ENCODE data around the gene IFI30. TPM values are rescaled to one million over a fixed set of nuclear protein-coding genes. Genes with fewer than 3 reads are reported as not detected.
"Not testable (repeated sequence)": the region's sequence is repeated elsewhere in the genome, so short reads cannot be mapped to it uniquely, and the experiment has no call there.

The IFI30 gene
- total and polyA plus RNA-seq, 9 donors, result 0.17 to 5.0 (median 0.76) TPM; not detected in 2

DNA sequence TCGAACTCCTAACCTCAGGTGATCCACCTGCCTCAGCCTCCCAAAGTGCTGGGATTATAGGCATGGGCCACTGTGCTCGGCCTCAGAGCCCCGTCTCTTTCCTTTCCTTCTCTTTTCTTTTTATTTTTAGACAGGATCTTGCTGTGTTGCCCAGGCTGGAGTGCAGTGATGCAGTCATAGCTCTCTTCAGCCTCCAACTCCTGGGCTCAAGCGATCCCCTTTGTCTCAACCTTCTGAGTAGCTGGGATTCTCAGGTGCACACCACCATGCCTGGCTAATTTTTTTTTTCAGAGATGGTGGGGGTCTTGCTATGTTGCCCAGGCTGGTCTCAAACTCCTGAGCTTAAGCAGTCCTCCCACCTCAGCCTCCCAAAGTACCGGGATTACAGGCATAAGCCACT, 36.3 kb downstream of the IFI30 start:
- not testable (repeated sequence) for H3K27ac ChIP-seq (ENCODE audit: low read length); H3K9me3 ChIP-seq (replicated peaks; ENCODE audit: control insufficient read depth, low read depth, low read length); H3K36me3 ChIP-seq (ENCODE audit: control insufficient read depth, insufficient read depth, low read length); DNase-seq; H3K4me1 ChIP-seq (ENCODE audit: control insufficient read depth, insufficient read depth, low read length); H3K4me3 ChIP-seq (ENCODE audit: low read length)
- peaks cover 12% of the 10 kb centered on the region for H3K27me3 ChIP-seq (ENCODE audit: control insufficient read depth, insufficient read depth, low read length)
- 85% methylated on average over 2 of the region's 5 CpGs for WGBS (ENCODE audit: insufficient coverage)

GRCh38 chr19:18211683-18212082, 38.1 kb downstream of the IFI30 start:
- H3K4me3 ChIP-seq (ENCODE audit: low read length), result no peak overlapping the region
- H3K27me3 ChIP-seq (ENCODE audit: control insufficient read depth, insufficient read depth, low read length), result peaks cover 12% of the 10 kb centered on the region
- DNase-seq, result no peak
- no peaks in the 10 kb centered on the region for H3K36me3 ChIP-seq (ENCODE audit: control insufficient read depth, insufficient read depth, low read length)
- no peak overlapping the region for H3K27ac ChIP-seq (ENCODE audit: low read length)
- 81% methylated on average over 14 of the region's 14 CpGs for WGBS (ENCODE audit: insufficient coverage)
- H3K9me3 ChIP-seq (replicated peaks; ENCODE audit: control insufficient read depth, low read depth, low read length), result no peaks in the 10 kb centered on the region
- no peaks in the 10 kb centered on the region for H3K4me1 ChIP-seq (ENCODE audit: control insufficient read depth, insufficient read depth, low read length)

DNA sequence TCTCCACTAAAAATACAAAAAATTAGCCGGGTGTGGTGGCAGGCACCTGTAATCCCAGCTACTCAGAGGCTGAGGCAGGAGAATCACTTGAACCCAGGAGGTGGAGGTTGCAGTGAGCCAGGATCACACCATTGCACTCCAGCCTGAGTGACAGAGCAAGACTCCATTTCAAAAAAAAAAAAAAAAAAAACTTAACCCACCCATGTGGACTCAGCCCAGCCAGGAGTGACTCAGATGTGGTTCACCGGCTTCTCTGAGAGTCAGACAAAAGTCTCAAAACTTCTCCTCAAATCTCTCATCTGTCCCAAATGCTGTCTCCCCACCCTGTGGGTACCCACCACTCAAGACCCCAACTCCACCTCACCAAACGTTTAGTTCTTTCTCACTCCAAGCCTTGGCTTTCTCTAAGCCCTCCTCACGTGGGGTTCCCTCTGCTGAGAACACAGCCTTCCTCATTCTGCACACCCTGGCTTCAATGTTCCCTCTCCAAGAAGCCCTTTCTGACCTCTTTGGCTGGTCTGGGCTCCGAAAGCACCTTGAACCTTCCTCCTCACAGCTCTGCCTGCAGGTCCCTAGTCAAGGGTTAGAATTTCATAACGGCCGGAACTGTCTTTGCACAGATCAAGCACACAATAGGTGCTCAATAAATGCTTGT, 41.3 kb downstream of the IFI30 start:
- Histone ChIP-seq H3K4me3 (ENCODE audit: low read length) (no peak overlapping the region), H3K36me3 (ENCODE audit: control insufficient read depth, insufficient read depth, low read length) (no peaks in the 10 kb centered on the region), H3K9me3 (replicated peaks; ENCODE audit: control insufficient read depth, low read depth, low read length) (no peaks in the 10 kb centered on the region), H3K27ac (ENCODE audit: low read length) (no peak overlapping the region), H3K27me3 (ENCODE audit: control insufficient read depth, insufficient read depth, low read length) (peaks cover 10% of the 10 kb centered on the region), H3K4me1 (ENCODE audit: control insufficient read depth, insufficient read depth, low read length) (no peaks in the 10 kb centered on the region)
- DNase-seq, result no peak
- WGBS (ENCODE audit: insufficient coverage), result 35% methylated on average over 4 of the region's 7 CpGs

GRCh38 chr19:18216789-18217188, 43.2 kb downstream of the IFI30 start:
- Histone ChIP-seq H3K4me1 (ENCODE audit: control insufficient read depth, insufficient read depth, low read length) (no peaks in the 10 kb centered on the region), H3K27ac (ENCODE audit: low read length) (no peak overlapping the region), H3K9me3 (replicated peaks; ENCODE audit: control insufficient read depth, low read depth, low read length) (no peaks in the 10 kb centered on the region), H3K4me3 (ENCODE audit: low read length) (no peak overlapping the region), H3K27me3 (ENCODE audit: control insufficient read depth, insufficient read depth, low read length) (peaks cover 18% of the 10 kb centered on the region), H3K36me3 (ENCODE audit: control insufficient read depth, insufficient read depth, low read length) (no peaks in the 10 kb centered on the region)
- WGBS (ENCODE audit: insufficient coverage), result 100% methylated on average over 1 of the region's 8 CpGs
- DNase-seq, result no peak

- no peak overlapping the region for H3K4me3 ChIP-seq (ENCODE audit: low read length)
Measured at GRCh38 chr19:18218159-18218558, 44.5 kb downstream of the IFI30 start.

DNA sequence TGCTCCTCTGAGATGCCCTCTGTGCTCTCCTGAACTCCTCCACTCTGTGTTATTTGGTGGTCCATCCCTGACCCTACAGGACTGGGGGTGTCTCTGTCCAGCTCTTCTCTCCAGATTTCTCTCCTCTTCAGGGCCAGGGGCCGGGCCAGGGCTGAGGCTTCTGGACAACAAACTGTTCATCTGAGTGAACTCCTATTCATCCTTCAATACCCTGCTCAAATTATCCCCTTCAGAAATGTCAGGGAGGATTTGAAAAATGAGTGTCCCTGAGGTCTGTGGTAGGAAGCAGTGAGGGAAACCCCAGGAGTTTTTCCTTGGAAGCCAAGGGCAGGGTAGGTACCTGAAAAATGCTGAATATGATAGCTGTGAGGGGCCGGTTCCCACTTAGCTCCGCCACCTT, 45.0 kb downstream of the IFI30 start:
- WGBS (ENCODE audit: insufficient coverage), result 100% methylated on average over 1 of the region's 3 CpGs
- no peak for DNase-seq
- H3K36me3 ChIP-seq (ENCODE audit: control insufficient read depth, insufficient read depth, low read length), result no peaks in the 10 kb centered on the region
- no peaks in the 10 kb centered on the region for H3K4me1 ChIP-seq (ENCODE audit: control insufficient read depth, insufficient read depth, low read length)
- no peaks in the 10 kb centered on the region for H3K9me3 ChIP-seq (replicated peaks; ENCODE audit: control insufficient read depth, low read depth, low read length)
- no peak overlapping the region for H3K27ac ChIP-seq (ENCODE audit: low read length)
- H3K27me3 ChIP-seq (ENCODE audit: control insufficient read depth, insufficient read depth, low read length), result peaks cover 27% of the 10 kb centered on the region
- H3K4me3 ChIP-seq (ENCODE audit: low read length), result no peak overlapping the region

More at GRCh38 chr19:18218159-18218558, 44.5 kb downstream of the IFI30 start:
- Histone ChIP-seq H3K9me3 (replicated peaks; ENCODE audit: control insufficient read depth, low read depth, low read length) (no peaks in the 10 kb centered on the region), H3K36me3 (ENCODE audit: control insufficient read depth, insufficient read depth, low read length) (no peaks in the 10 kb centered on the region), H3K27me3 (ENCODE audit: control insufficient read depth, insufficient read depth, low read length) (peaks cover 26% of the 10 kb centered on the region), H3K27ac (ENCODE audit: low read length) (no peak overlapping the region), H3K4me1 (ENCODE audit: control insufficient read depth, insufficient read depth, low read length) (no peaks in the 10 kb centered on the region)
- 84% methylated on average over 17 of the region's 17 CpGs for WGBS (ENCODE audit: insufficient coverage)
- no peak for DNase-seq

- Histone ChIP-seq H3K9me3 (replicated peaks; ENCODE audit: control insufficient read depth, low read depth, low read length) (no peaks in the 10 kb centered on the region), H3K27ac (ENCODE audit: low read length) (no peak overlapping the region), H3K27me3 (ENCODE audit: control insufficient read depth, insufficient read depth, low read length) (peaks cover 38% of the 10 kb centered on the region), H3K4me1 (ENCODE audit: control insufficient read depth, insufficient read depth, low read length) (peaks cover 10% of the 10 kb centered on the region), H3K36me3 (ENCODE audit: control insufficient read depth, insufficient read depth, low read length) (no peaks in the 10 kb centered on the region), H3K4me3 (ENCODE audit: low read length) (no peak overlapping the region)
- no peak for DNase-seq
- WGBS (ENCODE audit: insufficient coverage), result 57% methylated on average over 25 of the region's 28 CpGs
Measured at GRCh38 chr19:18219911-18220631, 46.5 kb downstream of the IFI30 start.

DNA sequence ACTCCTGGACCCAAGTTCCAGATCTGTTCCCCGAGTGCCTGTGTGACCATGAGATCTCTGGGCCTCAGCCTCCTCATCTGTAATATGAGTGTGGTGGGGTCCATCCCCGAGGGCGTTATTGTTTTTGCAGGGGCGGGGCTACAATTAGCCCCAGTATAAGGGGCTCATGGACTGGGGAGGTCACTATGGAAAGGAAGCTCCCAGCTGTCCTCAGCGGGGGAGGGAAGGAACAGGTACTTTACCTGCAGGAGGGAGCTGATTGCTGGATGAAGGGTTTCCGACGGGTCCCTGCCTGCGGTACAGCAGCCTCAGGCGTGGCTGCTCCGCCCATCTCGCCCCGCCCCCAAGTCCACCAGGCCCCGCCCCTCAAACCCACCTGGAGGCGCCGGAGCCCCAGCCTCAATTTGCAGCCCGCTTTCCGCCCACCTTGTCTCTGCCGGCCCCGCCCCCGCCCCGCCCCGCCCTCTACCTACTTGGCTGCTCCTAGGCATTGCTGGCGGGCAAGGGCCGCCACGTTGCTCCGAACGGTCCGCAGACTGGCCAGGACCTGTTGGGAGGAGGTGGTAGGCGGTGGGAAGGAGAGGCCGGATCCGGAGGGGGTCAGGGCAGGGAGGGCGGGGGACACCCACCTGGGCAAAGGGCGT, 47.1 kb downstream of the IFI30 start:
- 3% methylated on average over 11 of the region's 33 CpGs for WGBS (ENCODE audit: insufficient coverage)

DNA sequence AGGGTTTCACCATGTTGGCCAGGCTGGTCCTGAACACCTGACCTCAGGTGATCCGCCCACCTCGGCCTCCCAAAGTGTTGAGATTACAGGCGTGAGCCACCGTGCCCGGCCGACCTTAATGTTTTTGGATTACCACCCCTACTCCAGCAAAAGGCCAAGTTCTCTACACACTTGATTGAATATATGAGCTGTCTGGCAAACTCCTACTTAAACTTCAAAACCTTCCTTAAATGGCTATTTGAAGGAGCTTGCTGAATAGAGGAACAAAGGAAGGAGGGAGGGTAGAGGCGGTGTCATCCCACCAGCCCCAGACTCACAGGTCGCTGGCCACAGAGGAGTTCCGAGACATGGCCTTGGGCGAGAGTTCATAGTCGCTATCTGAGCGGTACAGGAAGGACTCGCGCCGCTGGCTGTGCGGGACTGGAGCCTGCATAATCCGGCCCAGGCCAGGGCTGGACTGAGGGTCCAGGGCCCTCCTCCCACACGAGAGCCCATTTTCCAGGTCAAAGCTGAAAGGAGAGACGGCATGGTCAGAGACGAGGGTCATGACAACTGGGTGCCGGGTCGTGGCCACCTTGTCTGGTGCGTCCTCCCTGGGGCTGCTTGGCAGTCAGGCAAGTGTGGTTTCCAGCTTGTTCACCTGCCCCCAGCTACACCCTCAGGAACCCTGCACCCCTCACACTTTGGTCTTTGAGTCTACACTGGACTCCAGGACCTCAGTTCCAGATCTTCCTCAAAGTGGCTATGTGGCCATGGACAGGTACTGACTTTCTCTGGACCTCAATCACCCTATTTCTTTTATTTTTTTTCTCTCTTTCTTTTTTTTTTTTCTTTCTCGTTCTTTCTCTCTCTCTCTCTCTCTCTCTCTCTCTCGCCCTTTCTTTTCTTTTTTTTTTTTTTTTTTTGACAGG, 48.5 kb downstream of the IFI30 start:
- Histone ChIP-seq H3K4me1 (ENCODE audit: control insufficient read depth, insufficient read depth, low read length) (peaks cover 21% of the 10 kb centered on the region), H3K9me3 (replicated peaks; ENCODE audit: control insufficient read depth, low read depth, low read length) (no peaks in the 10 kb centered on the region), H3K4me3 (ENCODE audit: low read length) (no peak overlapping the region), H3K27ac (ENCODE audit: low read length) (no peak overlapping the region), H3K27me3 (ENCODE audit: control insufficient read depth, insufficient read depth, low read length) (peaks cover 57% of the 10 kb centered on the region), H3K36me3 (ENCODE audit: control insufficient read depth, insufficient read depth, low read length) (no peaks in the 10 kb centered on the region)
- 85% methylated on average over 19 of the region's 25 CpGs for WGBS (ENCODE audit: insufficient coverage)
- no peak for DNase-seq

More for the DNA sequence above, 47.1 kb downstream of the IFI30 start:
- H3K27me3 ChIP-seq (ENCODE audit: control insufficient read depth, insufficient read depth, low read length), result peaks cover 45% of the 10 kb centered on the region
- H3K4me1 ChIP-seq (ENCODE audit: control insufficient read depth, insufficient read depth, low read length), result peaks cover 17% of the 10 kb centered on the region
- H3K27ac ChIP-seq (ENCODE audit: low read length), result no peak overlapping the region
- H3K9me3 ChIP-seq (replicated peaks; ENCODE audit: control insufficient read depth, low read depth, low read length), result no peaks in the 10 kb centered on the region
- no peak overlapping the region for H3K4me3 ChIP-seq (ENCODE audit: low read length)
- H3K36me3 ChIP-seq (ENCODE audit: control insufficient read depth, insufficient read depth, low read length), result no peaks in the 10 kb centered on the region
- DNase-seq, result no peak

All from muscle of leg (tissue), 11 donors.